Right lobe of liver (tissue), 6 donors: ENCODE results near the gene TNFRSF4. TPM values are rescaled to one million over a fixed set of nuclear protein-coding genes. Genes with fewer than 3 reads are reported as not detected.

Source experiments
- ATAC-seq, 4 donors: fragments of 200-7000 bp; cut with Tn5 transposase; one replicate each; pipeline ENCODE4 v1.9.1; 2020; ENCODE audit warnings: mild to moderate bottlenecking in 4 of 4, moderate library complexity in 4 of 4
- DNase-seq, 3 donors: peaks; one replicate each; pipeline ENCODE4 v3.0.0-alpha.2; 2020
- H3K27ac ChIP-seq, 3 donors: fragments of 200-600 bp; one replicate each; pipeline ENCODE4 v1.8.0; 2022
- H3K27me3 ChIP-seq, 2 donors: fragments of 200-600 bp; one replicate each; pipeline ENCODE4 v1.8.0; 2022
- H3K36me3 ChIP-seq, 4 donors: fragments of 200-600 bp; sonication (generic) in 1 of 4; one replicate each; pipeline versions ENCODE4 v1.5.1 to v1.8.0; 2017 to 2022; ENCODE audit warnings: control low read depth in 1 of 4
- H3K4me1 ChIP-seq, 4 donors: fragments of 200-600 bp; sonication (generic) in 1 of 4; one replicate each; pipeline versions ENCODE4 v1.5.1 to v1.8.0; 2017 to 2022; ENCODE audit warnings: control low read depth in 1 of 4
- H3K4me3 ChIP-seq, 3 donors: fragments of 200-600 bp; one replicate each; pipeline ENCODE4 v1.8.0; 2022
- H3K9me3 ChIP-seq, 4 donors: fragments of 200-600 bp; sonication (generic) in 1 of 4; one replicate each; pipeline versions ENCODE4 v1.5.1 to v1.8.0; 2017 to 2022; ENCODE audit warnings: control low read depth in 1 of 4
- CTCF ChIP-seq, 4 donors: fragments of 200-600 bp in 3 of 4; fragments of 450-650 bp in 1 of 4; IDR thresholded peaks; one replicate each; pipeline versions ENCODE4 v1.5.1 to v1.8.0; 2016 to 2022; ENCODE audit warnings: antibody characterized with exemption in 4 of 4, mild to moderate bottlenecking in 2 of 4
- POLR2A ChIP-seq: fragments of 450-650 bp; IDR thresholded peaks from one replicate; pipeline ENCODE4 v1.6.1; 2017; ENCODE audit warnings: antibody characterized with exemption, mild to moderate bottlenecking
- WGBS: methylation state at CpG from one replicate; pipeline ENCODE4 v1.1.6; 2018; ENCODE audit warnings: low coverage, low lambda C conversion rate; ENCODE audit not compliant: insufficient coverage; ENCODE audit errors: missing lambda C conversion rate; 5-methylcytosine and 5-hydroxymethylcytosine counted together
- intact Hi-C, 2 donors: fragments of 100-400 bp; cut with DNase I; formaldehyde crosslinking; loops; one replicate each; pipeline versions ENCODE4 v1.11.2 to v1.14.1; 2022
- total RNA-seq, 6 experiments: library from RNA; depleted of rRNA in 2 of 6; stranded (reverse); fragments of >200 nt in 2 of 6; fragmentation: NEBNext Ultra II Directional in 3 of 6; extraction: Animal tissue kit (Norgen Biotek cat#: 25700) in 3 of 6; gene quantifications; one replicate each; pipeline versions ENCODE4 v1.1.0 to v1.2.4, GENCODE V29; 2016 to 2023
- donor health status: DM: no; HTN: yes; CAD: no.
- donor health status: DM: no; HTN: no; CAD: no.
- donor health status: DM: no; HTN: no; CAD: no.
- donor health status: DM: no; HTN: yes; CAD: no.
- donor health status: DM: no; HTN: yes; CAD: no.

The TNFRSF4 gene
- total RNA-seq, 6 experiments from 2014 or later, result 0.20 to 0.99 (median 0.28) TPM; not detected in 2

GRCh38 chr1:1167841-1168450 lies 46.0 kb downstream of the TNFRSF4 start:
- 42% methylated on average over 6 of the region's 36 CpGs for WGBS
- no peaks in the 10 kb centered on the region for H3K9me3 ChIP-seq
- H3K27me3 ChIP-seq, result peaks cover 0 to 5% of the 10 kb centered on the region in 2 donors
- H3K4me1 ChIP-seq, result no peaks in the 10 kb centered on the region
- intact Hi-C loops, result no loop called here
- no peak for DNase-seq
- no peak overlapping the region for H3K27ac ChIP-seq
- no peaks in the 10 kb centered on the region for H3K36me3 ChIP-seq
- no peak for ATAC-seq
- TF ChIP-seq POLR2A (no peak), CTCF (IDR thresholded peaks at IDR 0.05) (no peak)
- H3K4me3 ChIP-seq, result no peak overlapping the region

- DNase-seq, result peak in 1 of 3 donors; percentile 21
Measured at GRCh38 chr1:1167398-1167821, 46.5 kb downstream of the TNFRSF4 start.

GRCh38 chr1:1166642-1167397 lies 47.1 kb downstream of the TNFRSF4 start:
- no peak for TF ChIP-seq CTCF (IDR thresholded peaks at IDR 0.05)
- no peak for TF ChIP-seq POLR2A
- Histone ChIP-seq H3K4me3 (no peak overlapping the region), H3K27me3 (no peaks in the 10 kb centered on the region), H3K27ac (no peak overlapping the region), H3K9me3 (no peaks in the 10 kb centered on the region), H3K4me1 (no peaks in the 10 kb centered on the region), H3K36me3 (no peaks in the 10 kb centered on the region)
- intact Hi-C loops, result no loop called here
- DNase-seq (no peak), ATAC-seq (no peak)
- WGBS, result no CpG with 5 or more reads among the region's 44 CpGs

More at GRCh38 chr1:1167398-1167821, 46.5 kb downstream of the TNFRSF4 start:
- H3K4me1 ChIP-seq, result no peaks in the 10 kb centered on the region
- no CpG with 5 or more reads among the region's 20 CpGs for WGBS
- H3K27me3 ChIP-seq, result no peaks in the 10 kb centered on the region
- no peak overlapping the region for H3K4me3 ChIP-seq
- no peaks in the 10 kb centered on the region for H3K36me3 ChIP-seq
- intact Hi-C loops, result no loop called here
- ATAC-seq, result no peak
- H3K9me3 ChIP-seq, result no peaks in the 10 kb centered on the region
- no peak overlapping the region for H3K27ac ChIP-seq
- TF ChIP-seq POLR2A, result no peak
- no peak for TF ChIP-seq CTCF (IDR thresholded peaks at IDR 0.05)

- intact Hi-C loops, result no loop called here
Measured at GRCh38 chr1:1165900-1166421, 48.0 kb downstream of the TNFRSF4 start.

More at GRCh38 chr1:1165900-1166421, 48.0 kb downstream of the TNFRSF4 start:
- H3K27me3 ChIP-seq, result no peaks in the 10 kb centered on the region
- no peaks in the 10 kb centered on the region for H3K4me1 ChIP-seq
- no peak overlapping the region for H3K4me3 ChIP-seq
- no peaks in the 10 kb centered on the region for H3K9me3 ChIP-seq
- 48% methylated on average over 6 of the region's 23 CpGs for WGBS
- TF ChIP-seq POLR2A, result no peak
- TF ChIP-seq CTCF (IDR thresholded peaks at IDR 0.05), result no peak
- ATAC-seq (no peak), DNase-seq (no peak)
- no peaks in the 10 kb centered on the region for H3K36me3 ChIP-seq
- no peak overlapping the region for H3K27ac ChIP-seq
